Natural killer cell (primary cell): ENCODE results near the gene PTPRU. TPM values are rescaled to one million over a fixed set of nuclear protein-coding genes. Genes with fewer than 3 reads are reported as not detected.
A peak's percentile ranks its signal among the peaks of the same experiment; 100 is the strongest.

ENCODE experiments used
- ATAC-seq, 3 donors: fragments of 150-1000 bp in 2 of 3; fragments of 200-7000 bp in 1 of 3; cut with Tn5 transposase; 1 replicate in 1 of 3; 2 replicates in 2 of 3; pipeline ENCODE4 v1.10.0; 2021; ENCODE audit warnings: mild to moderate bottlenecking in 2 of 3, moderate library complexity in 2 of 3
- DNase-seq, 2 donors: peaks; one replicate each; pipeline versions ENCODE4 v3.0.0 to v3.0.0-alpha.2; 2013 to 2021; ENCODE audit warnings: mixed read lengths in 1 of 2
- H3K27ac ChIP-seq: one replicate; pipeline ENCODE4 v1.5.1; 2013; ENCODE audit warnings: mild to moderate bottlenecking, low read length
- H3K27me3 ChIP-seq: one replicate; pipeline ENCODE4 v1.6.1; 2013; ENCODE audit warnings: low read length; ENCODE audit not compliant: control insufficient read depth, insufficient read depth
- H3K36me3 ChIP-seq: one replicate; pipeline ENCODE4 v1.6.1; 2013; ENCODE audit warnings: low read length; ENCODE audit not compliant: control insufficient read depth, insufficient read depth
- H3K4me1 ChIP-seq: one replicate; pipeline ENCODE4 v1.6.1; 2013; ENCODE audit warnings: low read length; ENCODE audit not compliant: control insufficient read depth, insufficient read depth
- H3K4me3 ChIP-seq: one replicate; pipeline ENCODE4 v1.5.1; 2013; ENCODE audit warnings: low read length
- H3K9me3 ChIP-seq: one replicate; pipeline ENCODE4 v1.6.1; 2013; ENCODE audit warnings: low read length; ENCODE audit not compliant: control insufficient read depth, insufficient read depth
- H3K27ac Mint-ChIP-seq, 2 donors: one replicate each; pipeline ENCODE4 v1.8.0; 2022; ENCODE audit warnings: mild to moderate bottlenecking in 2 of 2, mixed read lengths in 2 of 2, moderate library complexity in 1 of 2
- H3K27me3 Mint-ChIP-seq, 2 donors: one replicate each; pipeline ENCODE4 v1.8.0; 2022; ENCODE audit warnings: low read depth in 2 of 2, mixed read lengths in 2 of 2
- H3K36me3 Mint-ChIP-seq: one replicate; pipeline ENCODE4 v1.8.0; 2022; ENCODE audit warnings: mixed read lengths
- H3K4me1 Mint-ChIP-seq, 2 donors: one replicate each; pipeline ENCODE4 v1.8.0; 2022; ENCODE audit warnings: mixed read lengths in 2 of 2
- H3K4me3 Mint-ChIP-seq: one replicate; pipeline ENCODE4 v1.8.0; 2022; ENCODE audit warnings: mild to moderate bottlenecking, moderate library complexity, mixed read lengths
- H3K9me3 Mint-ChIP-seq, 2 donors: one replicate each; pipeline ENCODE4 v1.8.0; 2022; ENCODE audit warnings: mixed read lengths in 2 of 2
- CTCF ChIP-seq: fragments of 200-600 bp; IDR thresholded peaks from one replicate; pipeline ENCODE4 v1.8.0; 2022; ENCODE audit warnings: antibody characterized with exemption
- WGBS: methylation state at CpG from one replicate; pipeline ENCODE4 v1.1.7; 2013; ENCODE audit warnings: missing lambda C conversion rate; ENCODE audit not compliant: insufficient coverage; 5-methylcytosine and 5-hydroxymethylcytosine counted together
- intact Hi-C: fragments of 100-400 bp; cut with micrococcal nuclease; formaldehyde crosslinking; loops from one replicate; pipeline ENCODE4 v1.14.2; 2022
- total RNA-seq, 4 donors: library from RNA; stranded (reverse); fragments of 120-200 nt in 1 of 4; gene quantifications; one replicate each; pipeline versions ENCODE4 v1.2.3 to v1.2.4, GENCODE V29; 2013 to 2022

Gene PTPRU
- total RNA-seq, 3 donors from 2014 or later (not counting 1 experiment from before 2014, with no cell fraction given) = 0.54 to 1.6 (median 0.79) TPM

GRCh38 chr1:29238620-29239002 is 2.3 kb downstream of the PTPRU start:
- Mint-ChIP-seq H3K27me3 (peaks cover 55 to 61% of the 10 kb centered on the region in 2 donors), H3K4me3 (peak overlapping the region; percentile 85), H3K9me3 (no peaks in the 10 kb centered on the region), H3K4me1 (peaks cover 18 to 23% of the 10 kb centered on the region in 2 donors), H3K36me3 (no peaks in the 10 kb centered on the region), H3K27ac (peak overlapping the region in 1 of 2 donors; percentile 39)
- no peak for TF ChIP-seq CTCF
- no peaks in the 10 kb centered on the region for H3K36me3 ChIP-seq
- peaks cover 17% of the 10 kb centered on the region for H3K4me1 ChIP-seq
- H3K4me3 ChIP-seq = no peak overlapping the region
- intact Hi-C loops = loop anchor here (5.0 kb wide), 2 partner anchors 869 to 994 kb away; no protein-coding TSS in a partner anchor
- no peak for ATAC-seq
- H3K9me3 ChIP-seq = no peaks in the 10 kb centered on the region
- no peak overlapping the region for H3K27ac ChIP-seq
- peaks cover 38% of the 10 kb centered on the region for H3K27me3 ChIP-seq
- no peak for DNase-seq
- 24% methylated on average over 11 of the region's 11 CpGs for WGBS

GRCh38 chr1:29239142-29239541 is 2.8 kb downstream of the PTPRU start:
- Mint-ChIP-seq H3K36me3 (no peaks in the 10 kb centered on the region), H3K4me3 (peak overlapping the region; percentile 85), H3K9me3 (no peaks in the 10 kb centered on the region), H3K4me1 (peaks cover 18 to 23% of the 10 kb centered on the region in 2 donors), H3K27ac (no peak overlapping the region), H3K27me3 (peaks cover 49 to 56% of the 10 kb centered on the region in 2 donors)
- no peaks in the 10 kb centered on the region for H3K36me3 ChIP-seq
- peaks cover 17% of the 10 kb centered on the region for H3K4me1 ChIP-seq
- peaks cover 36% of the 10 kb centered on the region for H3K27me3 ChIP-seq
- H3K9me3 ChIP-seq = no peaks in the 10 kb centered on the region
- no peak overlapping the region for H3K4me3 ChIP-seq
- ATAC-seq = no peak
- intact Hi-C loops = loop anchor here (5.0 kb wide), 2 partner anchors 868 to 993 kb away; no protein-coding TSS in a partner anchor
- WGBS = 50% methylated on average over 7 of the region's 7 CpGs
- DNase-seq = no peak
- no peak overlapping the region for H3K27ac ChIP-seq
- no peak for TF ChIP-seq CTCF

- Mint-ChIP-seq H3K4me1 (peaks cover 18 to 23% of the 10 kb centered on the region in 2 donors), H3K4me3 (no peak overlapping the region), H3K27ac (no peak overlapping the region), H3K27me3 (peaks cover 48 to 49% of the 10 kb centered on the region in 2 donors), H3K9me3 (no peaks in the 10 kb centered on the region), H3K36me3 (no peaks in the 10 kb centered on the region)
- intact Hi-C loops = no loop called here
- WGBS = 7% methylated on average over 1 of the region's 4 CpGs
- peaks cover 17% of the 10 kb centered on the region for H3K4me1 ChIP-seq
- ATAC-seq (no peak), DNase-seq (no peak)
- H3K27me3 ChIP-seq = peaks cover 32% of the 10 kb centered on the region
- no peaks in the 10 kb centered on the region for H3K36me3 ChIP-seq
- no peaks in the 10 kb centered on the region for H3K9me3 ChIP-seq
- TF ChIP-seq CTCF = no peak
- H3K4me3 ChIP-seq = no peak overlapping the region
- no peak overlapping the region for H3K27ac ChIP-seq
Measured at GRCh38 chr1:29240400-29240837, 4.1 kb downstream of the PTPRU start.

- 60% methylated on average over 2 of the region's 2 CpGs for WGBS
- H3K27me3 Mint-ChIP-seq = peaks cover 43 to 44% of the 10 kb centered on the region in 2 donors
- TF ChIP-seq CTCF = no peak
Measured at GRCh38 chr1:29240986-29241385, 4.7 kb downstream of the PTPRU start.

More at GRCh38 chr1:29240986-29241385, 4.7 kb downstream of the PTPRU start:
- Mint-ChIP-seq H3K27ac (no peak overlapping the region), H3K4me1 (peaks cover 15 to 20% of the 10 kb centered on the region in 2 donors), H3K9me3 (no peaks in the 10 kb centered on the region), H3K4me3 (no peak overlapping the region), H3K36me3 (no peaks in the 10 kb centered on the region)
- DNase-seq = no peak
- Histone ChIP-seq H3K27me3 (peaks cover 28% of the 10 kb centered on the region), H3K27ac (no peak overlapping the region), H3K36me3 (no peaks in the 10 kb centered on the region), H3K9me3 (no peaks in the 10 kb centered on the region), H3K4me3 (no peak overlapping the region), H3K4me1 (peaks cover 15% of the 10 kb centered on the region)
- intact Hi-C loops = no loop called here
- ATAC-seq = no peak
